ENCODE data around the gene RGR.

The RGR gene

GRCh38 chr10:84243759-84244158, 1.1 kb upstream of the RGR start:
- TF ChIP-seq ZNF384 (IDR thresholded peaks at IDR 0.05), result no peak
- no peak for TF ChIP-seq FOXM1 (IDR thresholded peaks at IDR 0.05; ENCODE audit: borderline replicate concordance)
- TF ChIP-seq ARNT (IDR thresholded peaks at IDR 0.05), result no peak
- no peak for TF ChIP-seq SP1 (IDR thresholded peaks at IDR 0.05)
- no peak for TF ChIP-seq ELF4 (IDR thresholded peaks at IDR 0.05)
- no peak for TF ChIP-seq TARDBP (IDR thresholded peaks at IDR 0.05)
- no peak for TF ChIP-seq FOXA1 (IDR thresholded peaks at IDR 0.05)
- TF ChIP-seq LEF1 (IDR thresholded peaks at IDR 0.05; ENCODE audit: borderline replicate concordance), result no peak
- no peak for TF ChIP-seq HDGF (IDR thresholded peaks at IDR 0.05; ENCODE audit: borderline replicate concordance)
- no peak for TF ChIP-seq BHLHE40 (IDR thresholded peaks at IDR 0.05; ENCODE audit: borderline replicate concordance)
- no peak for TF ChIP-seq FOXK2 (IDR thresholded peaks at IDR 0.05)
- ChIA-PET CTCF (no interaction called here), POLR2A (interaction anchor here (0.9 kb wide), 1 partner anchor 24 kb away, joined by 3 read pairs; no protein-coding TSS in a partner anchor)
- DNase-seq (ENCODE audit: extremely low spot score), result no peak

- POLR2A ChIA-PET, result no interaction called here
- DNase-seq (ENCODE audit: extremely low spot score), result no peak
- TF ChIP-seq ZNF384 (IDR thresholded peaks at IDR 0.05), result no peak
- no peak for TF ChIP-seq BHLHE40 (IDR thresholded peaks at IDR 0.05; ENCODE audit: borderline replicate concordance)
- TF ChIP-seq FOXK2 (IDR thresholded peaks at IDR 0.05), result no peak
- TF ChIP-seq ELF4 (IDR thresholded peaks at IDR 0.05), result no peak
- no peak for TF ChIP-seq SUZ12 (IDR thresholded peaks at IDR 0.05)
- no peak for TF ChIP-seq LEF1 (IDR thresholded peaks at IDR 0.05; ENCODE audit: borderline replicate concordance)
- TF ChIP-seq PKNOX1 (IDR thresholded peaks at IDR 0.05), result no peak
- TF ChIP-seq SP1 (IDR thresholded peaks at IDR 0.05), result no peak
- no peak for TF ChIP-seq FOXA1 (IDR thresholded peaks at IDR 0.05)
- no peak for TF ChIP-seq NFRKB (IDR thresholded peaks at IDR 0.05)
- CTCF ChIA-PET, result no interaction called here
These were observed 2.6 kb downstream of the RGR start for GRCh38 chr10:84247496-84247895.

DNA sequence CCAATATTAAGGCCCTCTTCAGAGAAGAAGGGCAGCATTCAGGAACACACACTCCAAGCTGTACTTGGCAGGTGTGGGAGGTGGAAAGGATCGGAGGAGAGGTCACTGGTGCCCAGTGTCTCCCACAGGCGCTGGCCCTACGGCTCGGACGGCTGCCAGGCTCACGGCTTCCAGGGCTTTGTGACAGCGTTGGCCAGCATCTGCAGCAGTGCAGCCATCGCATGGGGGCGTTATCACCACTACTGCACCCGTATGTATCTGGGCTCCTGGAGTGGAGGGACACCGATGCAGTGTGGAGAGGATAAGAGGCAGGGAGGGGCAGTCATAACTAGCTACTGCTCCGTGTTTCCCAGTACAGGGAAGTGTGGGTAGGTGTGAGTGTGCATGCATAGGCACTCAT, 3.9 kb downstream of the RGR start:
- TF ChIP-seq PKNOX1 (IDR thresholded peaks at IDR 0.05) (no peak), L3MBTL2 (conservative IDR thresholded peaks at IDR 0.05) (no peak), HDGF (IDR thresholded peaks at IDR 0.05; ENCODE audit: borderline replicate concordance) (no peak), TARDBP (IDR thresholded peaks at IDR 0.05) (no peak), ARNT (IDR thresholded peaks at IDR 0.05) (no peak), NFRKB (IDR thresholded peaks at IDR 0.05) (no peak), SP1 (IDR thresholded peaks at IDR 0.05) (no peak), FOXK2 (IDR thresholded peaks at IDR 0.05) (no peak), LEF1 (IDR thresholded peaks at IDR 0.05; ENCODE audit: borderline replicate concordance) (no peak), ZNF384 (IDR thresholded peaks at IDR 0.05) (no peak), SUZ12 (IDR thresholded peaks at IDR 0.05) (no peak), CTBP1 (IDR thresholded peaks at IDR 0.05; ENCODE audit: borderline replicate concordance) (no peak), BHLHE40 (IDR thresholded peaks at IDR 0.05; ENCODE audit: borderline replicate concordance) (no peak)
- CTCF ChIA-PET, result no interaction called here
- POLR2A ChIA-PET, result no interaction called here
- DNase-seq (ENCODE audit: extremely low spot score), result no peak

DNA sequence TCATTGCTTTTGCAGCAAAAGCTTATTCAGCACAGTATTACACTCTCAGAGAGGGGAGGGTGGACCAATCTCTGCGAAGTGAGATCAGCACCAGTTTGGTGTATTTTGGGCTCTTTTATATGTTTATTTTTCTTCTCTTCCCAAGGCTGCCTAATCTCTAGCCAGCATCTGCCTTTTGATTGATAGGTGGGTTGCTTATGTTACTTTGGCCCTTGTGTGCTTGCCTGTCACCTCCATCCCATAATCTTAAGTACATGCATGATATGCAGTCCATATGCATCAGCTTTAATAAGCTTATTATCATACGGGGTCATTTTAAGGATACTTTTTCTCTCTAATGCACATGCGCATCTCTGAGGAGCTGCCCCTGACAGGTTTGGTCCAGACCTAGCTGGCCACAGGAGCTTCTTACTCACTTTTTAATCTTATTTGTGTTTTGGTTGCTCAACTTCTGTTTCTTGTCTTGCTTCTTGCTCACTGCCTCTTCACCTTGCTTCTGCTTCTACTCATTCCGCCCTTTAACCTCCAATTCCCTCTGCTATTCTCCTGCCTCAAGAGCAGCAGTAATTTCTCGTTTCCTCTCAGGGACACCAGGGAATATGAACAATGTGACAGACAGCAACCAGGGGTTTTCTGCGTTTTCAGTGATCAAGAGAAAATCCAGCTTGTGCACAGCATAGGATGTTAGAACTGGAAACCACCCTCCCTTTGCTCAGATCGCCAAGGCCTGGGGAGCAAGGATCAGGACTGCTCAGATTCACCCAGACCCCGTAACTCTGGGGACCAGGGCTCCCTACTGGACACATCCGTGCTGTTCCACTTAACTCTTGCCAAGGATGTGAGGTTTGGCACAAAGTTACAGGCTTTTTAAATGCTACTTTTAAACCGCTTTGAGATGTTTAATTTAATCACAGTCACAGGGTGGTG, 10.0 kb downstream of the RGR start:
- ChIA-PET CTCF (interaction anchor here (1.1 kb wide), 1 partner anchor 13 kb away, joined by 3 read pairs; no protein-coding TSS in a partner anchor), POLR2A (no interaction called here)
- no peak for TF ChIP-seq NFRKB (IDR thresholded peaks at IDR 0.05)
- TF ChIP-seq ZNF384 (IDR thresholded peaks at IDR 0.05), result no peak
- DNase-seq (ENCODE audit: extremely low spot score), result no peak

DNA sequence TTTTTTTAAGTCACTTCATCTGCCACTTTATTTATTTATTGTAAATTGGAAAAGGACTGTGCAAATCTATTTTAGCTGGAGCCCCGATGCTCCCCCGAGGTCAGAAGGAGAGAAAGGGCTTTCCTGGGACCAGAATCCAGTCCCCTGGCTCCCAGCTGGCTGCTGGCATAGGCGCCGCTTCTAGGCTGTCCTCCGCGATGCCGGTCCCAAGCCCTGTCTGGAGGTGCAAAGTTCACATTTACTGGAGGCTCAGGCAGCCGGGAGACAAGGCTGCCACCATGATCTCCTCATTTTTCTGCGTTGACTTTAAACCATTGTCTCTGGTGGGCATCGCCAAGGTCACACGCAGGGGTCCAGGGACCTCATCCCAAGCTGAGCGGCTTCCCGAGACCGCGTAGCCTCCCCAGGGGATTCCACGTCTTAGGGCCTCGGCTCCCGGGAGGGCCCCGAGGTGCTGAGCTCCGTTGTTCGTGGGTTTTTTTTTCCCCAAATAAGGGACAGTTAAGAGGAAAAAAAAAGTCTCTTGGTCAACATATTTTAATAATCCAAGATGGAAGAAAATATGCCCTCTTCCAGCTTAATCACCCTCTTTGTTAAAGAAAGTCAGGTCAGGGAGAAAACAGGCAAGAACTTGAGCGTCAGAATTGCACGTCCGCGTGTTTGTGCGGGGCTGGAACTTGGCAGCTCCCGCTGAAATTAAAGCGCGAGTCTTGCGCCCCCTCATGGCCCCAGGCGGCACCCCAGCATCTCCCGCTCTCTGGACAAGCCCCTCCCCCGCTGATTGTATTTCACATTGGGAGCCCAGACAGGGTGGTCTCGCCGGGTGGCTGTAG, 11.9 kb downstream of the RGR start:
- TF ChIP-seq BHLHE40 (IDR thresholded peaks at IDR 0.05; ENCODE audit: borderline replicate concordance) (no peak), FOXM1 (IDR thresholded peaks at IDR 0.05; ENCODE audit: borderline replicate concordance) (no peak), SP1 (IDR thresholded peaks at IDR 0.05) (no peak), PKNOX1 (IDR thresholded peaks at IDR 0.05) (no peak), LEF1 (IDR thresholded peaks at IDR 0.05; ENCODE audit: borderline replicate concordance) (no peak), HDGF (IDR thresholded peaks at IDR 0.05; ENCODE audit: borderline replicate concordance) (no peak), L3MBTL2 (conservative IDR thresholded peaks at IDR 0.05) (no peak), ELF4 (IDR thresholded peaks at IDR 0.05) (no peak), ZNF384 (IDR thresholded peaks at IDR 0.05) (no peak), FOXA1 (IDR thresholded peaks at IDR 0.05) (no peak), NFRKB (IDR thresholded peaks at IDR 0.05) (no peak), SUZ12 (IDR thresholded peaks at IDR 0.05) (no peak), TARDBP (IDR thresholded peaks at IDR 0.05) (no peak)
- ChIA-PET POLR2A (no interaction called here), CTCF (interaction anchor here (1.3 kb wide), 1 partner anchor 11 kb away, joined by 3 read pairs; no protein-coding TSS in a partner anchor)
- no peak for DNase-seq (ENCODE audit: extremely low spot score)

All from HEK293T (cell line).